Aorta (tissue), 5 donors: Measurements from ENCODE around the gene MAP1LC3C. TPM values are rescaled to one million over a fixed set of nuclear protein-coding genes. Genes with fewer than 3 reads are reported as not detected.

ENCODE experiments used
- ATAC-seq: fragments of 200-7000 bp; cut with Tn5 transposase; one replicate; pipeline ENCODE4 v1.9.1; 2022; ENCODE audit warnings: moderate library complexity; ENCODE audit not compliant: low FRiP score
- DNase-seq, 2 donors: peaks; one replicate each; pipeline ENCODE4 v3.0.0-alpha.2; 2020
- H3K27ac ChIP-seq, 2 donors: one replicate each; pipeline ENCODE4 v1.5.1; 2013; ENCODE audit warnings: low read length in 2 of 2, mild to moderate bottlenecking in 2 of 2, moderate library complexity in 2 of 2, control low read depth in 1 of 2, inconsistent platforms in 1 of 2, low read depth in 1 of 2
- H3K27me3 ChIP-seq, 2 donors: one replicate each; pipeline ENCODE4 v1.6.1; 2013; ENCODE audit warnings: control low read depth in 1 of 2, low read length in 1 of 2, mild to moderate bottlenecking in 1 of 2, moderate library complexity in 1 of 2; ENCODE audit not compliant: insufficient read depth in 2 of 2, control insufficient read depth in 1 of 2
- H3K36me3 ChIP-seq, 2 donors: one replicate each; pipeline ENCODE4 v1.6.1; 2013; ENCODE audit warnings: control low read depth in 1 of 2, low read length in 1 of 2, mild to moderate bottlenecking in 1 of 2; ENCODE audit not compliant: insufficient read depth in 2 of 2, control insufficient read depth in 1 of 2
- H3K4me1 ChIP-seq, 2 donors: one replicate each; pipeline ENCODE4 v1.6.1; 2013; ENCODE audit warnings: low read length in 2 of 2, control low read depth in 1 of 2, mild to moderate bottlenecking in 1 of 2, moderate library complexity in 1 of 2; ENCODE audit not compliant: insufficient read depth in 2 of 2, control insufficient read depth in 1 of 2
- H3K4me3 ChIP-seq, 2 donors: one replicate each; pipeline ENCODE4 v1.5.1; 2013; ENCODE audit warnings: low read length in 2 of 2, control low read depth in 1 of 2, mild to moderate bottlenecking in 1 of 2
- H3K9me3 ChIP-seq: one replicate; pipeline ENCODE4 v1.6.1; 2013; ENCODE audit warnings: mild to moderate bottlenecking, low read length; ENCODE audit not compliant: control insufficient read depth
- WGBS, 2 donors: extraction: QIAGEN DNeasy Blood & Tissue Kit; methylation state at CpG; one replicate each; pipeline ENCODE4 v1.1.7; 2013; 5-methylcytosine and 5-hydroxymethylcytosine counted together
- intact Hi-C, 2 donors: fragments of 100-400 bp; cut with DNase I; formaldehyde crosslinking; loops; one replicate each; pipeline versions ENCODE4 v1.14.2 to v1.15.0; 2022
- polyA plus RNA-seq, 2 donors: library from polyadenylated mRNA; stranded (reverse); fragments of 200-250 nt; gene quantifications; one replicate each; pipeline ENCODE4 v1.2.3, GENCODE V29; 2013
- total RNA-seq, 2 donors: library from RNA; stranded (reverse); fragmentation: NEBNext Ultra II Directional; extraction: Animal tissue kit (Norgen Biotek cat#: 25700); gene quantifications; one replicate each; pipeline ENCODE4 v1.2.1, GENCODE V29; 2021
- donor health status: healthy with polysubstance abuse.
- donor health status: Bipolar disorder and iron deficiency.
- donor health status: DM: no; HTN: no; CAD: no.
- donor health status: DM: no; HTN: no; CAD: no.
- donor health status: DM: yes; HTN: yes; CAD: no.

The MAP1LC3C gene
- total and polyA plus RNA-seq, 4 donors = 0.39 to 0.63 TPM; not detected in 2

- Histone ChIP-seq H3K4me1 (no peaks in the 10 kb centered on the region), H3K4me3 (no peak overlapping the region), H3K27ac (no peak overlapping the region), H3K36me3 (no peaks in the 10 kb centered on the region), H3K9me3 (no peaks in the 10 kb centered on the region), H3K27me3 (no peaks in the 10 kb centered on the region)
- DNase-seq (no peak), ATAC-seq (no peak)
- intact Hi-C loops = no loop called here
Measured at GRCh38 chr1:242016479-242016878, 17.6 kb upstream of the MAP1LC3C start.

- DNase-seq = no peak
- Histone ChIP-seq H3K4me3 (no peak overlapping the region), H3K27me3 (no peaks in the 10 kb centered on the region), H3K9me3 (no peaks in the 10 kb centered on the region), H3K4me1 (no peaks in the 10 kb centered on the region), H3K27ac (no peak overlapping the region), H3K36me3 (no peaks in the 10 kb centered on the region)
- 73 to 83% methylated on average over 5 of the region's 5 CpGs for WGBS, 2 donors
- intact Hi-C loops = no loop called here
- no peak for ATAC-seq
Measured at GRCh38 chr1:242011894-242012660, 13.2 kb upstream of the MAP1LC3C start.

DNA sequence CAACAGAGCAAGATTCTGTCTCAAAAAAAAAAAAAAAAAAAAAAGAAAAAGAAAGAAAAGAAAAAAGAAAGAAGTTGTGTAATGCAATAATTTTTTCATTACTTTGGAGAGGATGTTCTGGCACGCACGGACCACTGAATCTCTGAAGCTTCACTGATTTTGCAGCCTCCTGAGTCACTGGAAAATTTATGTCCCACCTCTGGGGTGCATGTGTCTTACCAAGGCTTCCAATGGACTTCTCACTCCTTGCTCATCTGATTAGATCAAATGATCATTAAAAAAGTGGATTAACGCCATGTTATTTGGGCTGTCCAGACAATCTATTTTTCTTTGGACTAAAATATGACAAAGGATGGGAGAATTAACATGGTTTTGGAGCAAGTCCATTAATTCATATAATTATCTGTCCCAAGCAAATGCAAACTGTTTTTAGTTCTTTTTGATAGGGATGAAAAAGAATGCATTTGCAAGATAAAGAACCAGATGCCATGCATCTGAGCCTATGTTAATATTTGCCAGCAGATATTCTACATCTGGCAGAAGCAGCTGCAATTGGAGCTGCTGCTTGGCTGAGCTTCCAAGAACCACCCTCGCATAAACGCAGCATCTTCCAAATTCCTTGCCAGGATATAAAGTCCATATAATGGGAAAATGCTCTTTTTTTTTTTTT lies 10.1 kb upstream of the MAP1LC3C start:
- no peaks in the 10 kb centered on the region for H3K36me3 ChIP-seq
- ATAC-seq (peak; percentile 76), DNase-seq (peak in 1 of 2 donors; percentile 44)
- intact Hi-C loops = no loop called here
- WGBS, 2 donors = 67 to 72% methylated on average over 5 of the region's 5 CpGs
- no peak overlapping the region for H3K27ac ChIP-seq
- no peaks in the 10 kb centered on the region for H3K4me1 ChIP-seq
- H3K27me3 ChIP-seq = no peaks in the 10 kb centered on the region
- H3K9me3 ChIP-seq = no peaks in the 10 kb centered on the region
- no peak overlapping the region for H3K4me3 ChIP-seq

GRCh38 chr1:242006976-242007375 lies 8.1 kb upstream of the MAP1LC3C start:
- no peak overlapping the region for H3K4me3 ChIP-seq
- WGBS, 2 donors = 84 to 87% methylated on average over 3 of the region's 3 CpGs
- H3K9me3 ChIP-seq = no peaks in the 10 kb centered on the region
- no peaks in the 10 kb centered on the region for H3K4me1 ChIP-seq
- H3K27me3 ChIP-seq = no peaks in the 10 kb centered on the region
- ATAC-seq (no peak), DNase-seq (no peak)
- no peak overlapping the region for H3K27ac ChIP-seq
- H3K36me3 ChIP-seq = no peaks in the 10 kb centered on the region
- intact Hi-C loops = no loop called here

DNA sequence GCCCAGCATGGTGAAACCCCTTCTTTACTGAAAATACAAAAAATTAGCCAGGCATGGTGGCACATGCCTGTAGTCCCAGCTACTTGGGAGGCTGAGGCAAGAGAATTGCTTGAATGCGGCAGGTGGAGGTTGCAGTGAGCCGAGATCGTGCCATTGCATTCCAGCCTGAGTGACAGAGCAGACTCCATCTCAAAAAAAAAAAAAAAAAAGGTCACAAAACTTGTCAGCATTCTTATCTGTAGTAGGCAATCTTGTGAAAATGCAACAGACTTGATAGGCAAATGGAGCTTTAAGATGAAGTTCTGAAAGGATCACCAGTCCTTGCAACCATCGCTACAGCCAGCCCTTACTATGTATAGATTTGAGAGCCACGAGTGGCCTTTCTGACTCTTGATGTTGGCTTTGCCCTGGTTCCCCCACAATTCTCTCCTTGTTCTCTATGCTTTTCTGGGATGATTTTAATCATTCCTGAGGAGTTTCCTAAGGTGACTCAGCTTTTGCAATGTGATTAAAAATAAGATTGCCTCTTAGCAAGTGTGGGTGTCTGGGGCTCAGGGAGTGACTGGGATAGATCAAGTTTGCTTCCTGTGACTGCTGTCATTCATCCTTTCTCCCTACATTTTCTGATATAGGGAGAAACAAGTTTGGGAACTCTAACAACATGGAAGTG lies 7.1 kb upstream of the MAP1LC3C start:
- Histone ChIP-seq H3K9me3 (no peaks in the 10 kb centered on the region), H3K4me3 (no peak overlapping the region), H3K27ac (no peak overlapping the region), H3K4me1 (no peaks in the 10 kb centered on the region), H3K27me3 (no peaks in the 10 kb centered on the region), H3K36me3 (no peaks in the 10 kb centered on the region)
- intact Hi-C loops = no loop called here
- ATAC-seq (no peak), DNase-seq (no peak)
- 58 to 59% methylated on average over 5 of the region's 5 CpGs for WGBS, 2 donors

- intact Hi-C loops = no loop called here
- H3K27ac ChIP-seq = no peak overlapping the region
Measured at GRCh38 chr1:242004751-242005495, 6.0 kb upstream of the MAP1LC3C start.

GRCh38 chr1:242002510-242002909 lies 3.6 kb upstream of the MAP1LC3C start:
- H3K36me3 ChIP-seq = no peaks in the 10 kb centered on the region
- no peaks in the 10 kb centered on the region for H3K4me1 ChIP-seq
- no peaks in the 10 kb centered on the region for H3K27me3 ChIP-seq
- DNase-seq (no peak), ATAC-seq (no peak)
- intact Hi-C loops = no loop called here
- no peaks in the 10 kb centered on the region for H3K9me3 ChIP-seq
- WGBS, 2 donors = 77% methylated on average over 4 of the region's 4 CpGs
- no peak overlapping the region for H3K27ac ChIP-seq
- no peak overlapping the region for H3K4me3 ChIP-seq

More at GRCh38 chr1:242004751-242005495, 6.0 kb upstream of the MAP1LC3C start:
- ATAC-seq (no peak), DNase-seq (no peak)
- 93 to 94% methylated on average over 5 of the region's 5 CpGs for WGBS, 2 donors
- Histone ChIP-seq H3K36me3 (no peaks in the 10 kb centered on the region), H3K9me3 (no peaks in the 10 kb centered on the region), H3K4me3 (no peak overlapping the region), H3K27me3 (no peaks in the 10 kb centered on the region), H3K4me1 (no peaks in the 10 kb centered on the region)

- Histone ChIP-seq H3K36me3 (no peaks in the 10 kb centered on the region), H3K4me1 (no peaks in the 10 kb centered on the region), H3K27ac (no peak overlapping the region), H3K9me3 (no peaks in the 10 kb centered on the region), H3K27me3 (no peaks in the 10 kb centered on the region), H3K4me3 (no peak overlapping the region)
- WGBS, 2 donors = 70 to 76% methylated on average over 5 of the region's 5 CpGs
- intact Hi-C loops = no loop called here
- ATAC-seq = no peak
- no peak for DNase-seq
Measured at GRCh38 chr1:242002072-242002471, 3.2 kb upstream of the MAP1LC3C start.
